ENCODE measurements around the gene REN. TPM values are rescaled to one million over a fixed set of nuclear protein-coding genes. Genes with fewer than 3 reads are reported as not detected.

Gene REN
- total RNA-seq, 1 donor from 2014 or later = not detected

DNA sequence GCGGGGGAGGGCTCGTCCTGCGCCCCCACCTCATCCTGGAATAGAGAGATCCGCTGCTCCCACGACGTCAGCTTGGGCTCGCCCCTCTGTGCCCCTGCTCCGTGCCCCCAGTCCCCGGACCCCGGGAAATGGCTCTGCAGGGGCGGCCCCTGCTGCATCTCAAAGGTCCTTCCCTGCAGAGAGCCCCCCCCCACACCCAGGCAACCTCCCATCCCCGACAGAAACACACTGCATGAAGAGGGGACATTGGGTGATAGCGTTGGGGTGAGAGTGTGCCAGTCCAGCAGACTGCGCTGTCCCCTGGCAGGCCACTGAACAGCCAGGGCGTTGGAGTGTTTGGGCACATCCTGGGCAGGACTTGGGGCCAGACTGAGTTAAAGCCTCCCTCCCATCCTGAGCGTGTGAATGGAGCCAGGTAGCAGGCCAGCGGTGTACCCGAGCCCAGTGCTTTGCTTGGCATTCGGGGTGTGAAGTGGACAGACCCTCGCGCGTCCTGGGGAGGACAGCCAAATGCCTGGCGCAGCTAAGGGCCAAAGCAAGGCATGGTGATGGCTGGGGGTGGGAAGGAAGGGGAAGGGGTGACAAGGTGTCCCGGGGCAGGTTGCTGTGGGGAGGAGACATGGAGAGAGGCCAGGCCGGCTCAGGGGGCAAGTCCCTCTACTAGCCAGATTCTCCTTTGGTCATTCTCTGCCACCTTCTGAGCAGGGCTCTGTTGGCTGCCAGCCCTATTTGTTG, 13.7 kb downstream of the REN start:
- Mint-ChIP-seq H3K9me3 (ENCODE audit: low read depth) (no peaks in the 10 kb centered on the region), H3K36me3 (ENCODE audit: insufficient read depth) (no peaks in the 10 kb centered on the region), H3K4me1 (ENCODE audit: low read depth) (no peaks in the 10 kb centered on the region), H3K27me3 (peaks cover 30% of the 10 kb centered on the region), H3K27ac (no peak overlapping the region), H3K4me3 (ENCODE audit: low read depth) (peak overlapping the region; percentile 74)
- no peak for DNase-seq (ENCODE audit: low spot score, unreplicated experiment)
- TF ChIP-seq, protein P1, sequence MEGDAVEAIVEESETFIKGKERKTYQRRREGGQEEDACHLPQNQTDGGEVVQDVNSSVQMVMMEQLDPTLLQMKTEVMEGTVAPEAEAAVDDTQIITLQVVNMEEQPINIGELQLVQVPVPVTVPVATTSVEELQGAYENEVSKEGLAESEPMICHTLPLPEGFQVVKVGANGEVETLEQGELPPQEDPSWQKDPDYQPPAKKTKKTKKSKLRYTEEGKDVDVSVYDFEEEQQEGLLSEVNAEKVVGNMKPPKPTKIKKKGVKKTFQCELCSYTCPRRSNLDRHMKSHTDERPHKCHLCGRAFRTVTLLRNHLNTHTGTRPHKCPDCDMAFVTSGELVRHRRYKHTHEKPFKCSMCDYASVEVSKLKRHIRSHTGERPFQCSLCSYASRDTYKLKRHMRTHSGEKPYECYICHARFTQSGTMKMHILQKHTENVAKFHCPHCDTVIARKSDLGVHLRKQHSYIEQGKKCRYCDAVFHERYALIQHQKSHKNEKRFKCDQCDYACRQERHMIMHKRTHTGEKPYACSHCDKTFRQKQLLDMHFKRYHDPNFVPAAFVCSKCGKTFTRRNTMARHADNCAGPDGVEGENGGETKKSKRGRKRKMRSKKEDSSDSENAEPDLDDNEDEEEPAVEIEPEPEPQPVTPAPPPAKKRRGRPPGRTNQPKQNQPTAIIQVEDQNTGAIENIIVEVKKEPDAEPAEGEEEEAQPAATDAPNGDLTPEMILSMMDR (IDR thresholded peaks at IDR 0.05; ENCODE audit: unreplicated experiment) = no peak

DNA sequence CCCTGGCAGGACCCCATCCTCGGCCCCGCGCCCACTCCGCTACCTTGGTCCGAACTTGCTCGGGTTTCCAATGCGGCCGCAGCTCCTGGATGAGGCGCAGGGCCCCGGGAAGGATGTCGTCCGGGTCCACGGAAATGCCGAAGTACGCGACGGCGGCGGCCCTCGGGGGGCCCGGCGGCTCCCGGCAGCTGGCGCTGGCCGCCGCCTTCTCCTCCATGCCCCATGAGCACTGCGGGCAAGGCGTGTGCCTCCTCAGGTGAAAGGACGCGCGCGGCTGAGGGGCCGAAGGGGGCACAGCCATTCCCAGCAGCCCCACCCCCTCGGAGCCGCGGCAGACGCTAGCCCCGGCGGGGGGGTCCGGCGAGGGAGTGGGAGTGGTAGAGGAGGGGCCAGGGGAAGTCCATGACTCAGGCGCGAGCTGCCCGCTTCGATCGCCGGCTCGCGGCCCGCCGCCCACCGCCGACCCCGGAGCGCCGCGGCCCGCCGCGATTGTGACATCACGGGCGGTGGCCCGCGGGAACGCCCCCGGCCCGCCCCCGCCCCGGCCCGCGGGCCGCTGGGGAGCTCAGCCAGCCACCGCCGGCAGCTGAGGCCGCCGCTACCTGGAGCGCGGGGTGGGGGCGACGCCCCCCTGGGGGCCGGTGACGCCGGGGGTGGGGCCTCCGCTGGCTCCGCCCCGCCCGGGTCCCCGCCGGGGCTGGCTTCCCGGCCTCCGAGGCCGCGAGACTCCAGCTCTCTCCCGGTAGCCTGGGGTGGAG, 14.4 kb downstream of the REN start, which contains the start of gene ETNK2:
Gene ETNK2, minus strand, starts transcription at position 493 of the 758 bp plus-strand sequence. Its CDS starts 192 bp downstream, at position 301.
- peak; percentile 67 for DNase-seq (ENCODE audit: low spot score, unreplicated experiment)
- H3K27ac Mint-ChIP-seq = no peak within 1 kb of the TSS

DNA sequence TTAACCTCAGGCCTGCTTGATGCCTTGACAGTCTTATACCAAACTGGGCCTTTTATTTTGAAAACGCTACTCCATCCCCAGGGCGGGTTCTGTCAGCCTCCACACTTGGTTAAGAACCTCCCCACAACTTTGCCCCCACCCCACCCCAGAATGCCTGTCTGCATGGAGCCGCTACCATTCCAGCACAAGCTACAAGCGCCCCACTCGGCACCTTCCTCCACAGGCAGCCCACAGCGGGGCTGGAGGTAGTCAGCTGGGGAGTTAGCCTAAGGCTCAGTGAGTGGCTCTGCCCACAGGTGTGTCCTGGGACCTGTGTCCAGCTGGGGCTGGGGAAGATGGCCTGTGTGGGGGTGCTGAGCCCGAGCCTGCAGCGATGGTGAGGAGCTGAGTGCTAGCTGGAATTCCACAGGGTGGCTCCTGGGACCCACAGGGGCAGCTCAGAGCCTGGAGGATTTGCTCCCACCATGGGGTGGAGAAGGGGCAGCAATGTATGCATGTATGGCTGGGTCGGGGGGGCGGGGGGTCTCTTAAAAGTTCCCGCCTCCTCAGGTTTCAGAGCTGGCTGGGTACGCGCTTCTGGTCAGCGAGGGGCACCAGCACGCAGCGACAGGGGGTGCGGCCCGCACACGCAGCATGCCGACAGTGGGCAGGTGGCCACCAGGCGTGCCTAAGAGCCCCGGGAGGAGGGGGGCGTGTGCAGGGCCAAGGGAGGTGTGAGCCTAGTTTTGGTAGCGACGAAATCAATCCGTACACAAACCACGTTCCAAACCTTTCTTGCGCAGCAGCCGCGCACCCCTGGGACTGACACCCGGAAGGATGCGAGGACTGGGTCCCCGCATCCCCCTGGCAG, 15.2 kb downstream of the REN start:
- H3K36me3 Mint-ChIP-seq (ENCODE audit: insufficient read depth) = no peaks in the 10 kb centered on the region
- H3K4me1 Mint-ChIP-seq (ENCODE audit: low read depth) = no peaks in the 10 kb centered on the region
- peak overlapping the region; percentile 76 for H3K4me3 Mint-ChIP-seq (ENCODE audit: low read depth)
- no peaks in the 10 kb centered on the region for H3K9me3 Mint-ChIP-seq (ENCODE audit: low read depth)
- no peak overlapping the region for H3K27ac Mint-ChIP-seq
- peaks cover 20% of the 10 kb centered on the region for H3K27me3 Mint-ChIP-seq
- TF ChIP-seq, protein P1 (IDR thresholded peaks at IDR 0.05; ENCODE audit: unreplicated experiment) = peak; percentile 20
- DNase-seq (ENCODE audit: low spot score, unreplicated experiment) = no peak

More for the DNA sequence above, 14.4 kb downstream of the REN start, which contains the start of gene ETNK2:
- H3K36me3 Mint-ChIP-seq (ENCODE audit: insufficient read depth) = no peaks in the 10 kb centered on the region
- TF ChIP-seq, protein P1 (IDR thresholded peaks at IDR 0.05; ENCODE audit: unreplicated experiment) = peak; percentile 3
- peak within 1 kb of the TSS; percentile 76 for H3K4me3 Mint-ChIP-seq (ENCODE audit: low read depth)
- H3K27me3 Mint-ChIP-seq = peaks cover 25% of the 10 kb centered on the region
- no peaks in the 10 kb centered on the region for H3K9me3 Mint-ChIP-seq (ENCODE audit: low read depth)
- H3K4me1 Mint-ChIP-seq (ENCODE audit: low read depth) = no peaks in the 10 kb centered on the region

DNA sequence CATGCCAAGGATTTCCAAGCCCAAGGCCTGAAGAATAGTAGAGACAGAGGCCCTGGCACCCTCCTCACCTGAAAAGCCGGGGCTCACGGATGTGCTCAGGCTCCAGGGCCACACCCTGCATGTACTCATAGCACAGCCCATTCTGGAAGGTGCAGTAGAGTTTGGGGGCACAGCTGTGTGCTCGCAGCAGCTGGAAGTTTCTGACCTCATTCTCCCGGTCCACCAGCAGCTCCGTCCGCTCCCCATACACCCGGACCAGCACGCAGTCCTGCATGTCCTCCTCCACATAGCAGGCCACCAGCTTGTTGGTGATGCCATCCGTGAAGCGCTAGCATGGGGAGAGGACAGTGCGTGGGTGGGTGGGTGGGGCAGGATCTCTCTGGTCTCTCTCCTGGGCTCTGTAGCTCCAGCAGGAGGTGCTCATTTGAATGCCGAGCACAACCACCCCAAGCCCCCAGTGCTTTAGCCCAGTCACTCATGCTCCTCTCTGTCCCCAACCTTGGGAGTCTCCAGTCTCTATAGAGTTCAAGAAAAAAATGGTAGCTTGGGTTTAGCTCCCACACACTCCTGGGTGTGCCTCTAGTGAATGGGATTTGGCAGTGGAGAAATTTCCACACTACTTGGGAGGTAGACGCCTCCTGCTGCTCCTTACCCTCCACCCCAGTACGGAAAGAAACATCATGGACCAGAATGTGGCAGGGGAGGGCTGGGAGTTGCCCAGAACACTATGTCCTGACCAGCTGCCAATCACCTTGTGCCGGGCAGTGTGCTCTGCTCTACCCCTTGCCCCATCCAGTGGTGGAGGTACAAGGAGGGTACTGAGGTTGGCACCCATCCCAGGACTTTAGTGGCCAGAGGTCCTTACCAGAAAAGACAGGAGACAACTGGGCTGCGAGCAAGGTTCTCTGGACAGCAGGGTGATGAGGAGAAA, 16.2 kb downstream of the REN start:
- H3K9me3 Mint-ChIP-seq (ENCODE audit: low read depth) = no peaks in the 10 kb centered on the region
- H3K4me1 Mint-ChIP-seq (ENCODE audit: low read depth) = no peaks in the 10 kb centered on the region
- no peak overlapping the region for H3K27ac Mint-ChIP-seq
- no peak for DNase-seq (ENCODE audit: low spot score, unreplicated experiment)
- H3K27me3 Mint-ChIP-seq = peaks cover 20% of the 10 kb centered on the region
- peak overlapping the region; percentile 76 for H3K4me3 Mint-ChIP-seq (ENCODE audit: low read depth)
- TF ChIP-seq, protein P1 (IDR thresholded peaks at IDR 0.05; ENCODE audit: unreplicated experiment) = no peak
- H3K36me3 Mint-ChIP-seq (ENCODE audit: insufficient read depth) = peaks cover 2% of the 10 kb centered on the region
